ENCODE measurements around the gene SIGMAR1.

The SIGMAR1 gene

DNA sequence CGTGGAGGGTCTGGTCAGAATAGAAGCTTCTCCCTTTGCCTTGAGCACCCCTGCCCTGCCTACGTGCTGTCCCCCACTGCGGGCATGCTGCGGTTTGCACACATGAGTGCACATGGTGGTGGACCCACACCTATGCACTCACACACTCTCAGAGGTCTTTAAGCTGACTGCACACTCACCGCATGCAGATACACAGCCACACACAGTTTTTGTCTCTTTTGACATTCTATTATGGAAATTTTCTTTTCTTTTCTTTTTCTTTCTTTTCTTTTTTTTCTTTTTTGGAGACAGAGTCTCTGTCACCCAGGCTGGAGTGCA, 8.1 kb downstream of the SIGMAR1 start:
- no peak for DNase-seq

DNA sequence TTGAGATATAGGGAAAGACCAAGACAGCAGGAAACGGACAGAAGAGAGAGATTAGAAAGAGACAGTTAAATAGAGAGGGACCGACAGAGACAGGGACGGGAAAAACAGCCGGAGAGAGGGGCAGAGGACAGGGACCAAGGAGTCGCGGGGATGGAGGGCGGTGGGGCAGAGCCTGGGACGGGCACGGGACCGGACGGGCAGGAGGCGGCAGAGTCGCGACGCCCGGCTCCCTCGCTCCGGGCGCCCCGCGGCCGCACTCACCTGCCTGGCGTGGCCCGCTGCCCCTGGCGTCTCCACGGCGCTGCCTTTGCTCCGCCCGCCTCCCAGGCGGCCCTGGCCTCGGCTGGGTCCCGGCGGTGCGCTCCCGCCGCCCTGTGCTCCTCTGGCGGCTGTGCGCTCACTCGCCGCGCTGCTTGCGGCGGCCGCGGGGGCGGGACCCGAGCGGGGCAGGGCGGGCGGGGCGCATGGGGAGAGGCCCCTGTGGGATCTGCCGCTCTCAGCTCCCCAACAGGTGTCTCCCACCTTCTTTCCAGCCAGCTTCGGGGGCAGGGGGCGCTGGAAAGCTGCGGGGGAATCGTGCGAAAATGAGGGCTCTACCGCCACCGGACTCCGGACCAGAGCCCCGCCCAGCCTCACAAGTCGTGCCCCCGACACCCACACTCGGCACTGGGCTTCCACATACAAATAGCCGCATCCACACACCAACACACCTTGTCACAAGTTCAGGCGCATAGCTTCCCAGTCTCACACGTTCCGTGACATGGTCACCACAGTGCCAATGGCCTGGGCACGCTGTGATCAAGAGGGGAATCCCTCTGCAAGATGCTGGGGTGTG, 8.7 kb downstream of the SIGMAR1 start, which contains the start of gene ARID3C:
TSS of gene ARID3C (minus strand) at position 411 of the 835 bp plus-strand sequence. CDS start 1,052 bp downstream, outside the sequence.
- peak; percentile 73 for DNase-seq

DNA sequence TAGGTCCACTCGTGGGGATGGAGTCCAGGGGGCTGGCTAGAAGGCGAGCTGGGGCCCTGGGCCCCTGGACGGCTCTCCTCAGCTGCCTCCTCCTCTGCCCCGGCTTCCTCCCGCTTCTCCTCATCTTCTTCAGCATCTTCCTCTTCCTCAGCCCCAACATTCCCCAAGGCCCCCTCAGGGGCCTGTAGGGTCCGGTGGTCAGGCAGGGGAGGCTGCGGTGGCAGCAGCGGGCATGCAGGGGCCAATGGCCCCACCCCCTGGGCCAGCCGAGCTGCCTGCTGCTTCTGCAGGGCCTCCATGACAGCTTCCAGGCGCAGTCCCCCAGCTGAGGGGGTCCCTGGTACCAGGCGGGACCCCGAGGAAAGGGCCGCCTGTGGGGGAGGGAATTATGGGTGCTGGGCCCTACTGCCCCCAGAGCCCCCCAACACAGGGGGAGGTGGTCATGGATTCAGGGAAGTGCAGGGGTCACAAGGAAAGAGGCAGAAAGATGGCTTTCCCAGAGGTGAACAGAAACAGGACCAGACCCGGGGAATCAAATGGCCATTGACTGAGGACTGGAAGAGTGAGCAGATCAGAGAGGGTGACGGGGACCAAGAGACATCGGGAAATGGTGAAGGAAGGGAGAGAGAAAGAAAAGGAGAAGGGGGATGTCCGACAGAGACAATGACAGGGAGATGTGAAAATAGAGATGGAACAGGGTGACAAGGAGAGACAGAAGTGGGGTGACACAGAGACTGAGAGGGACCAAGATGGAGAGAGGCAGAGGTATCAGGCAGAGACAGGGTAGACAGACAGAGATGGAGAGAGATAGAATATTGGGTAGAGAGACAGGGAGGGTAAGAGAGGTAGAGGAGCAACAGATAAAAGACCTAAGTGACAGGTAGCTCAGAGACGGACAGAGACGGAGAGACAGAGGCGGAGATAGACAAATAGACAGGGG, 9.6 kb downstream of the SIGMAR1 start:
- no peak for DNase-seq

GRCh38 chr9:34625186-34625486, 12.5 kb downstream of the SIGMAR1 start:
- no peak for DNase-seq

- DNase-seq = no peak
Measured at GRCh38 chr9:34624475-34625185, 13.0 kb downstream of the SIGMAR1 start.

GRCh38 chr9:34623374-34624235, 14.0 kb downstream of the SIGMAR1 start:
- no peak for DNase-seq

- DNase-seq = peak; percentile 90
Measured at GRCh38 chr9:34620061-34620994, 17.3 kb downstream of the SIGMAR1 start, which contains the start of gene DCTN3. TSS of gene DCTN3 (minus strand) at chr9:34620495. CDS start at chr9:34620464, 31 bp downstream.

- DNase-seq = no peak
Measured at GRCh38 chr9:34615132-34615531, 22.5 kb downstream of the SIGMAR1 start.

DNA sequence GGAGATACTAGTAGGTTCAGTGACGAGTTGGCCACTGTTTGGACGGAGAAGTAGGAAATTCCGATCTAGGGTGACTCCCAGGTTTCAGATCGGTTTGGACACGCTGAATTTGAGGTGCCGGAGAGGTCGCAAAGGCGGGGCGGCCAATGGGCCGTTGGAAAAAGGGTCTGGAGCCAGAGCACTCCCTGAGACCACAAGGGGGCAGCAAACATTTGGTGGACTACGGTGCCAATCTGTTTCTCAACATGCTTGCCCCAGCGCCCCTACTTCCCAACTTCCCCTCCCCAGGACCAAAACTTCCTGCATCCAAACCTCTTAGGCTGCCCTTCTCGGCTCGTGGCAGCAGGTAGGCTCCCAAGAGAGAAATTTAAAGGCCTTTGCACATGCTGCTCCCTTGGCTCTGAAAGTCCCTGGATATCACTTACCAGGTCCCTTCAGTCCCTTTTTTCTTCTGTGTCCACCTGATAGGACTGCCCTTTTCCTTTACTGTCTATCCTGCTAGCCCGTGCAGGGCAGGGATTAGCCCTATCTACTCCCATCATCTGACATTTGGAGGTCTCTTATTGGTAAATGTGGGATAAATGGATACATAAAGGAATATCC, 24.7 kb downstream of the SIGMAR1 start:
- peak; percentile 86 for DNase-seq

DNA sequence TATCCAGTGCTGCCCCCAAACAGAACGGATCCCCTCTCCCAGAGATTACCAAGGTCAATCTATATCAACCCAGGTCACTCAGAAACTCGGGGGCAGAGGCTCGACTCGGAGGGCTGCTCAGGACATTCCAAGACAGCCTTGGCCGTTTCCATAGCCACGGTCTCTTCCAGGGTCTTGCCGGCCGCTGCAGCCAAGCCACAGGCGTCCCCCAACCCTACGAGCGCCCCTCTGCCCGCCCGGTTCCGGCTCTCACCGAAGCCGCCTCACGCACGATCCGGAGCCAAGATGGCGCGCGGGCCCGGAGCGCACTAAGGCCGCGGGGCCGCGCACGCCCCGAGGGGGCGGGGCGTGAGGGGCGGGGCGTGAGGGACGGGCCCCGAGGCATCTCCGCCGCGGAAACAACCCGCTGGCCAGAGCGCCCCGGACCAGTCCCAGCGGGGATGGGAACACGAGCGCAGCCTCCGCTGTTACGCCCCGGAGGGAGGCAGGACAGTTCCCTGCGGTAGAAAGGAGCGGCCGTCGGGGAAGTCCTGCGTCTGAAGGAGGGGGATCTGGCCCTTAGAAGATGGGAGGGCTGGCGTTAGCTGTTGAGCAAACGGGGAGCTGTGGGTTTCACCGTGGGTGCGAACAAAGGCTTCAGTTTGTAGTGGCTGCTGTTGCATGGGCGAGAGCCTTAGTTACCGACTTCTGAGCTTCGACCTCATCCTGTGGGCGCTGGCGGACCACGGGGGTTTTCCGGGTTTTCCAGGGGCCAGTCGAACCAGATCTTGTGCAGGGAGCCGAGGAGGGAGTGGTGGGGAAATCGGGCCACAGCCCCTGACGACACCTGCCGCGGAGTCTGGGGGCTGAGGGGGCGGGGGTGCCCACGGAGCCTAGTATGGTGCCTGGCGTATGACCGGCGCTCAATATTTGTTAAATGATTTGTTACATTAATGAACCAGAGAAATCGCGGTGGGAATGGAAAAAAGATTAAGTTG, 25.5 kb downstream of the SIGMAR1 start, which contains the start of gene RPP25L:
TSS of gene RPP25L (minus strand) at position 287 of the 977 bp plus-strand sequence. CDS start 801 bp downstream, outside the sequence.
- peak; percentile 94 for DNase-seq

DNA sequence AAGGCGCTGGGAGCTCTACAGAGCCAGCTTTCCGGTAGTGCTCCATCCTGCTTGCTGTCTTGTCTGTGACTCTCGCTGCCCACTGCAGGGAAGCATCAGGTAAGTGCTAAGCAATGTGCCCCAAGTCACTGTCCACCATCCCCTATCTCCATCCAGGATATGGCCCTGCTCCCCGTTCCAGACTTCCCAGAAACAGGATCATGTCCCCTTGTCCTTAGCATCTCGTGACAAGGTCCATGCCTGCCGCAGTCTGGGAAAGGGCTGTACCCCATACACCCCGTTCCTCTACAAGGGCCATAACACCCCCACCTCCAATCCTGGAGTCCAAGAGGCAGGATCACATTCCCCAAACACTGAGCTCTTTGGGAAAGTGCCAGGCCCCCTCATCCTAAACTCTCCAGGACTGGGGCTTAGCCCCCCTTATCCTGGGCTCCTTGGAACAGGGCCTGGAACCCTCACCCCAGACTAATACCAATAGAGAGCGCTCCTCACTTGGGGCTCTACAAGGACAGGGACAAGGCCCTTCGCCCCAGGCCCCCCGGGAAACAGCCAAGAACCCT, 26.3 kb downstream of the SIGMAR1 start:
- DNase-seq = no peak

- DNase-seq = no peak
Measured at GRCh38 chr9:34610434-34611206, 27.0 kb downstream of the SIGMAR1 start.

GRCh38 chr9:34607331-34607730, 30.3 kb downstream of the SIGMAR1 start:
- no peak for DNase-seq

GRCh38 chr9:34606905-34607304, 30.7 kb downstream of the SIGMAR1 start:
- no peak for DNase-seq

GRCh38 chr9:34606190-34606589, 31.4 kb downstream of the SIGMAR1 start:
- no peak for DNase-seq

- DNase-seq = peak; percentile 93
Measured at GRCh38 chr9:34603610-34604231, 33.9 kb downstream of the SIGMAR1 start.

GRCh38 chr9:34601937-34602573, 35.5 kb downstream of the SIGMAR1 start:
- DNase-seq = no peak
